Measurements from ENCODE around the gene FAM118B. TPM values are rescaled to one million over a fixed set of nuclear protein-coding genes. Genes with fewer than 3 reads are reported as not detected.

FAM118B gene
- total RNA-seq, 1 donor from 2014 or later = 28.3 TPM

- Histone ChIP-seq H3K9ac (ENCODE audit: low read length) (no peak overlapping the region), H3K4me2 (ENCODE audit: low read length) (no peak overlapping the region), H3K27me3 (ENCODE audit: insufficient read depth, low read length) (no peaks in the 10 kb centered on the region), H3K4me3 (ENCODE audit: insufficient read depth, low read depth, low read length) (no peak overlapping the region), H4K20me1 (ENCODE audit: insufficient read depth, low read length) (no peaks in the 10 kb centered on the region), H3K4me1 (ENCODE audit: insufficient read depth, low read length) (no peaks in the 10 kb centered on the region), H2AFZ (ENCODE audit: low read depth, low read length) (no peak overlapping the region), H3K27ac (ENCODE audit: low read depth, low read length) (no peak overlapping the region), H3K9me3 (ENCODE audit: insufficient read depth, low read depth, low read length) (no peaks in the 10 kb centered on the region), H3K36me3 (ENCODE audit: insufficient read depth, low read length) (no peaks in the 10 kb centered on the region), H3K79me2 (ENCODE audit: insufficient read depth, low read length) (no peaks in the 10 kb centered on the region)
- no peak for DNase-seq (ENCODE audit: low read depth)
- Mint-ChIP-seq H3K4me3 (ENCODE audit: unreplicated experiment) (no peak overlapping the region), H3K27ac (ENCODE audit: unreplicated experiment) (no peak overlapping the region), H3K9me3 (ENCODE audit: unreplicated experiment) (no peaks in the 10 kb centered on the region), H3K4me1 (ENCODE audit: low read depth, unreplicated experiment) (peaks cover 4% of the 10 kb centered on the region), H3K36me3 (ENCODE audit: low read depth, unreplicated experiment) (peaks cover 7% of the 10 kb centered on the region), H3K27me3 (ENCODE audit: low read depth, unreplicated experiment) (peaks cover 2% of the 10 kb centered on the region)
- FAIRE-seq = no peak
- TF ChIP-seq EZH2 (IDR thresholded peaks at IDR 0.05; ENCODE audit: insufficient read depth, low read length) = no peak
- no peak for TF ChIP-seq CTCF (IDR thresholded peaks at IDR 0.05; ENCODE audit: insufficient read depth, low read depth, low read length)
These were observed 25.4 kb upstream of the FAM118B start for GRCh38 chr11:126186025-126186698.

- Histone ChIP-seq H2AFZ (ENCODE audit: low read depth, low read length) (no peak overlapping the region), H4K20me1 (ENCODE audit: insufficient read depth, low read length) (no peaks in the 10 kb centered on the region), H3K9me3 (ENCODE audit: insufficient read depth, low read depth, low read length) (no peaks in the 10 kb centered on the region), H3K27ac (ENCODE audit: low read depth, low read length) (no peak overlapping the region), H3K4me2 (ENCODE audit: low read length) (no peak overlapping the region), H3K27me3 (ENCODE audit: insufficient read depth, low read length) (no peaks in the 10 kb centered on the region), H3K9ac (ENCODE audit: low read length) (no peak overlapping the region), H3K4me3 (ENCODE audit: insufficient read depth, low read depth, low read length) (no peak overlapping the region), H3K36me3 (ENCODE audit: insufficient read depth, low read length) (no peaks in the 10 kb centered on the region), H3K79me2 (ENCODE audit: insufficient read depth, low read length) (no peaks in the 10 kb centered on the region), H3K4me1 (ENCODE audit: insufficient read depth, low read length) (no peaks in the 10 kb centered on the region)
- FAIRE-seq (no peak), DNase-seq (ENCODE audit: low read depth) (no peak)
- peaks cover 4% of the 10 kb centered on the region for H3K4me1 Mint-ChIP-seq (ENCODE audit: low read depth, unreplicated experiment)
- H3K4me3 Mint-ChIP-seq (ENCODE audit: unreplicated experiment) = peak overlapping the region; percentile 24
- H3K9me3 Mint-ChIP-seq (ENCODE audit: unreplicated experiment) = no peaks in the 10 kb centered on the region
- H3K36me3 Mint-ChIP-seq (ENCODE audit: low read depth, unreplicated experiment) = peaks cover 7% of the 10 kb centered on the region
- peaks cover 2% of the 10 kb centered on the region for H3K27me3 Mint-ChIP-seq (ENCODE audit: low read depth, unreplicated experiment)
- H3K27ac Mint-ChIP-seq (ENCODE audit: unreplicated experiment) = no peak overlapping the region
- TF ChIP-seq EZH2 (IDR thresholded peaks at IDR 0.05; ENCODE audit: insufficient read depth, low read length) = no peak
- no peak for TF ChIP-seq CTCF (IDR thresholded peaks at IDR 0.05; ENCODE audit: insufficient read depth, low read depth, low read length)
These were observed 24.7 kb upstream of the FAM118B start for GRCh38 chr11:126186708-126187529.

All from astrocyte (in vitro differentiated cells and primary cell).